ENCODE results near the gene BCL7A.

Gene BCL7A

DNA sequence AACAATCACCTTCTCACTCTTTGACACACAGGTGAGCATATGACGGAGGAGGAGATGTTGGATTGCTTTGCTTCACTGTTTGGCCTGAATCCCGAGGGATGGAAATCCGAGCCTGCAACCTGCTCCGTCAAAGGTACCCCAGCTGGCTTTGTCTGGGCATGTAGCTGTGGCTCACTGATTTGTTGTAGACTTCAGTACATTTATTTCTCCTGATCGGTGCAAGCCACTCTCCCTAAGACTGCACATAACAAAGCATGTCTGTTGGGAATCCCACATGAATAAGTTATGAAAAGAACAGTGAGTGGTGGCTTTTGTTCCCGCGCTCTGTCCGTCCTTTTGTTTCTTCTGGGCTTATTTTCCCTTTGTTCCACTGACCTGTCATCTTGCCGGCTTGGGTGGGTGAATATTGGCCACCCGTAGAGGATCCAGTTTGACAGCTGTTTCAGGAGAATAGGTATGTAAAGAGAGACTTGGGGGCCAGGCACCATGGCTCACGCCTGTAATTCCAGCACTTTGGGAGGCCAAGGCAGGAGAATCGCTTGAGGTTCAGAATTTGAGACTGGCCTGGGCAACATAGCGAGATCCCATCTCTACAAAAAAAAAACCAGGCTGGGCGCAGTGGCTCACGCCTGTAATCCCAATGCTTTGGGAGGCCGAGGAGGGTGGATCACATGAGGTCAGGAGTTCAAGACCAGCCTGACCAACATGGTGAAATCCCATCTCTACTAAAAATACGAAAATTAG, 20.0 kb upstream of the BCL7A start:
- no peak for DNase-seq (ENCODE audit: low spot score)

DNA sequence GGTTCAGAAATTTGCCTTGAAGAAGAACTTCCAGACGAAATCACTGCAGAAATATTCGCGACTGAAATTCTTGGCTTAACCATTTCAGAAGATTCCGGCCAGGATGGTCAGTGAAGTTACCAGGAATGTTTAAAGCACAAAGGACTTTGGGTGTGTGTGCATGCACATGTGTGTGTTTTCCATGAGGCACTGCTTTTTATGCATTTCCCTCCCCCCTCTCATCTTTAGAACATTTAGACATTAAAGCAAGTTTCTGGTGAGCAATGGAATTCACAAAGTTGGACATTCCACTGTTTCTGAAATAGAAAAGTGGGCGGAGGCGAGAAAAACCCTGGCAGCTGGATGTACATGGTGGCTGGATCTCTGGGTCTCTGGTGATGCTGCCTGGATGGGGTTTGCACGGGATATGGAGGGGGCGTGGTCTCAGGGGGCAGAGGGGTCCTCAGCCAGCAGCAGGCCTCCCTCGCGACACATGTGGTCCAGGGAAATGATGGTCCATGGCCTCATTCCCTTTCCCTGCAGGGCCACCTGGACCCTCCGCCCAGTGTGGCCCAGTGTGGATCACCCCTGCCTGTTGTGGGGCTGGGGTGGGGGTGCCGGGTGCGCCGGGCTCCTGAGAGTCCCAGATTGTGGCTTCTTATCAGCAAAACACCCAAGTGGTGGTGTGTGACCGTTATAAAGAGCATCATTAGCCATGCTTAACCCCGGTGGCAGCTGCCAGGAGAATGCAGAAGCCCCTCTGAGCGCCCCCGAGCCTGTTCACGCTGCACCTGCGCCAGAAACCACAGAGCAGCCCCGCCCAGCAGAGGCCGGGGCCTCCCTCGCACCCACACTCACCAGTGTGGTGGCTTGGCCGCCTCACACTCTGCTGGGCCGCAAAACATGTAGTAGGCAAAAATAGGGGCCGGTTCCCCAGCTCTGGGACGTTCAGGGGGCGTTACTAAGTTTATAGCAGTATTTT, 17.8 kb upstream of the BCL7A start:
- no peak for DNase-seq (ENCODE audit: low spot score)

DNA sequence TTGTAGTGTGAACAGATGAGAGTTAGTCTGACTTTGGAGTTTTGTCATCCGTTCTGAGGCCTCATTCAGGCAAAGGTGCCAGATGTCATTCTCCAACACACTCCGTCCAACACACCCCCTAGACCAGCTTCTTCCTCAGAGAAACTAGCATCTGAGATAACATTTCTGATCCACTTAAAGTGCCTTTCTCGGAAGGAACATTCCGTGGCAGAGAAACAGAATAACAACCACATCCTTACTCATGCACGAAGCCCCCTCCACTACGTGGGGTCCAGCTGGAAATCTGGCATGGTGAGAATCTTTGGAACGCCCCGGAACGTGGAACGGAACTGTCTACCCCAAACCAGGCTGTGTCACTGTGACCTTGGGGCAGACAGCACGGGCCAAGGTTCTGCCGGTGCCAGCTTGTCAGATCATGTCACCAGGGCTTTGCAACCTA, 17.0 kb upstream of the BCL7A start:
- no peak for DNase-seq (ENCODE audit: low spot score)

DNA sequence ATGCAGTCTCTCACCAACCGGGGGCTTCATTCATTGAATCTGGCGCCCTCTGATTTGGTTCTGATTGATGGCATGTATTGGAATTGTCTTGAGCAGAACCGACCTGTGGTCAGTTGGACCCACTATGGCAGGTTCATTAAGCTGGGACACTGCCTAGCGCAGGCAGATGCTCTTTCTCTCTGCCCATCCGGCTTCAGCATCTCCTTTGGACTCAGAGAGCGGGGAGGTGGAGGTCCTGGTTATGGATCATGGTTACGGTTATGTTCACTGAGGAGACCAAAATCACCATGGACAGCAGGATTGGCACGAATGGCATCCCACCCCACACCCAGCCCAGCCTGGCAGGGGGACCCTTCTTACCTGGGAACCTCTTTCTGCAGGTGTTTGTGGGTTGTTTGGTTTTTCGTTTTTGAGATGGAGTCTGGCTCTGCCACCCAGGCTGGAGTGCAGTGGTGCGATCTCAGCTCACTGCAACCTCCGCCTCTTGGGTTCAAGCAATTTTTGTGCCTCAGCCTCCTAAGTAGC, 16.4 kb upstream of the BCL7A start:
- DNase-seq (ENCODE audit: low spot score) = no peak

DNA sequence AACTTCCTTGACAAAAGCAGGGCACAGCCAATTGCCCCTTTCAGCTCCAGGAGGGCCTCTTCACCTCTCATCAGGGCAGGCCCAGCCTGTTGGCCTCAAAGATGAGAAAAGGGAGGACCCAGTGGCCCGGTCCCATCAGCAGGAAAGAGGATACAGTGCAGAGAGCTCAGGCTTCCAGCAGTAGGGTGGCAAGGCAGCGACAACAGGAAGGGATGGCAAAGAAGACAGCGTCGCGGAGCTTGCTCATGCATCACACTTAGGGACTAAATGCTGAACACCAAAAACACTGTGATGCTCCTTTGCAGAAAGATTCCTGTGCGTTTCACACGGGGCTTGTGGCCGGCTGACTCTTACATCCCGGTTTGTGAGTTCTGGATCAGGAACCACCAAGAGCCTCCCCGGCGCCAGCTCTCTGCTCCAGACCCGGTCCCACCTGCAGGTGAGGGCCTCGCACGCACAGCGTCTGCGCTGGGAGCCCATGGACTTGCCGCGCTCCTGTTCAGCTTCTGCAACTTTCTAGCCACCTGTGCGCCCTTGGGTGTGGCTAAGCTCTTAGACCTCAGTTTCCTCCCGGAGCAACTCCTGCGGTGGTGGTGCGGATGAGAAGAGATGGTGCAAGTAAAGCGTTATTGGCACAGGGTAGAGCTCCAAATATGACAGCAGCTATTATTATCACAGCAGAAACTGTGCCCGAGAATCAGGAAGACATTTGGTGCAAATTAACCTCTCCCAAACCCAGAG, 15.3 kb upstream of the BCL7A start:
- DNase-seq (ENCODE audit: low spot score) = no peak

DNA sequence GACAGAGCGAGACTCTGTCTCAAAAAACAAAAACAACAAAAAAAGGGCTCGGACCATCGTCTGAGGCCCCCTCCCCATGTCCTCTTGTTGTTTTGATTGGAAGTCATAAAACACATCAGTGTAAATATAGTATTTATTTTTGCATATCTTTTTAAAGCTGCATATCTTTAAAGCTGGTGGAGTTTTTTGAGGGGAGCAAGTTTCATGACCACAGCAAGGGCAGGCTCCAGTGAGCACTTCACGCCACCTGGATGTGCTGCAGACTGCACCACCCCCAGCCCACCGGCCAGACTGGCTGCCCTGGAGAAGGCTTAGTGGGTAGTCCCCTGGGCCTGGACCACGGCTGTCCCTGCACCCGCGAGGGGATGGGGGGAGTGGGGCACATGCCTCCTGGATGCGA, 11.9 kb upstream of the BCL7A start:
- DNase-seq (ENCODE audit: low spot score) = no peak

DNA sequence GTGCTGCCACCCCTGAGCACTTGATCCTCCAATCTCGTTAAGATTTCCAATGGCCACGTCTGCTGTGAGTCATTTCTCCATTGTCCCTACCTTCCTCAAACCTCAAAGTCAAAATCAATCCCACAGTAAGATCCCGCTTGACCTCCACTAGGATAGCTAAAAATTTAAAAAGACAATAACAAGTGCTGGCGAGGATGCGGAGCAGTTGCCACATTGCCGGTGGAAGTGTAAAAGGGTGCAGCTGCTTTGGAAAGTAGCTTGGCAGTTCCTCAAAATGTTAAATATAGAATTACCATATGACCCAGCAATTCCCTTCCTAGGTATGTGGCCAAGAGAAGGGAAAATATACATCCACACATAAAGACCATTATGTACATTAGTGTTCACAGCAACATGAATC, 9.5 kb upstream of the BCL7A start:
- DNase-seq (ENCODE audit: low spot score) = no peak

DNA sequence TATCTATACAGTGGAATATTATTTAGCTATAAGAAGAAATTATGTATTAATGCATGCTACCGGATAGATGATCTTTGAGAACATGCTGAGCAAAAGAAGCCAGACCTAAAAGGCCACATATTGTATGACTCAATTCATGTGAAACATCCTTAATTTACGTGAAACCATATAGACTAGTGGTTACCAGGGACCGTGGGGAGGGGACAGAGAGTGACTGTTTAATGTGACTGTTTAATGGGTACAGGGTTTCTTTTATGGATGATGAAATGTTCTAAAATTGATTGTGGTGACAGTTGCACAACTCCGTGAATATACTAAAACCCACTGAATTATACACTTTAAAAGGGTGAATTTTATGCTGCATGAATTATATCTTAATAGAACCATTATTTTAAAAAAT, 8.5 kb upstream of the BCL7A start:
- DNase-seq (ENCODE audit: low spot score) = no peak

DNA sequence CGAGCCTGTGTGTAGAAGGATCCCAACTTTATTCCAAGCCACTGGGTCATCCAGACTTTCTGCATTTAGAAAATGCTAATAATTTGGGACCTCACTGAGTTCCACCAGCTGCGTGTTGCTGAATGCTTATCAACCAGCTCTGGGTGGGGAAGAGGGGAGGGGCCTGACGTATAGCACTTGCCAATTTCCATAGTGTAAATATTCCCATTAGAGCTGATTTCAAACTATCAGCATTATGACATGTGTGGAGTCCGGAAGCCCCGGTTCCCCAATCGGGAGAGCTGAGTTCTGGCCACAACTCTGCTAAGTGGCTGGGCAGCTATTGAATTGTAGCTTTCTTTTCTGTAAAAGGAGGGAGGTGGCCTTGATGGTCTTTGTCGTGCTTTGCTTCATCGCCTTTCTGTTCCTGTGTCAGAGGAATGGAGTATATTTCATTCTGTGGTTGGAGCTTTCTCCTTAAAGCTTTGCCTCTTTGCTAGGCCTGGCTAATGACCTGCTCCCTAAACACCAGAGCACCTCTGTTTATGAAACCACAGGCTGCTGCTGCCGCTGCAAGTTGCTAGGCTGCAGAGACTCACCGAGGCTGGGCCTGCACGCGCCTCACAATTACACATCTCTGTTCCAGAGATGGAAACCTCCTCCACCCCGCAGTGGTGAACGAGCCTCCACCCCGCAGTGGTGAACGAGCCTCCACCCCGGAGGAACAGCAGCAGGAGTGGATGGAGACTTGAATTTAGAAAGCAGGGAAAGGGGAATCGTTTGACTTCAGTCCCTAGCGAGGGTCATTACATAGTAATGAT, 7.7 kb upstream of the BCL7A start:
- DNase-seq (ENCODE audit: low spot score) = no peak

DNA sequence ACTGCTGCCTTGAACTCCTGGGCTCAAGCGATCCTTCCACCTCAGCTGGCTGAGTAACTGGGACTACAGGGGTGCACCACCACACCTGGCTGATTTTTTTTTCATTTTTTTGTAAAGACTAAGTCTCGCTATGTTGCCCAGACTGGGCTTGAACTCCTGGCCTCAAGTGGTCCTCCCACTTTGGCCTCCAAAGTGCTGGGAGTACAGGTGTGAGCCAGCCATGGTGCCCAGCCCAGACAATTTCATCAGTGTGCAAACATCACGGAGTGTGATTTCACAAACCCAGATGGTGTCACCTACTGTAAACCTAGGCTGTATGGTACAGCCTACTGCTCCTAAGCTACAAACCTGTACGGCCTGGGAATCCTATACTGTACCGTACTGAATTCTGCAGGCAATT, 6.9 kb upstream of the BCL7A start:
- no peak for DNase-seq (ENCODE audit: low spot score)

DNA sequence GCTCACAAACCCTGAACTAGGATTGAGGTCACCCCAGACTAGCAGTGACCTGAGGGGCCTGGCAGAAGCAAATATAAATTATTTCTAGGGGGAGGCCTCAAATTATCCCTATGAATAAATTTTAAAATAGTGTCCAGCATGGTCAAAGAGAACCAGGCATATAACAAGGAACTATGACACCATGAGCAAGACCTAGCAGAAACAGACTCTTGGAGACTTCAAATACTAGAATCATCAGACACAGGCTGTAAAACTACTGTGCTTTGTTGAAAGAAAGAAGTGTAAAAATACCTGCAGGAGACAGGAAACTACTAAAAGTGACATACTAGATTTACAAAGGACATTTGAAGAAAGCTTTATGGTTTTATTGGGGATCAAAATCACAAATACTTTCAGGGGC, 3.2 kb upstream of the BCL7A start:
- no peak for DNase-seq (ENCODE audit: low spot score)

DNA sequence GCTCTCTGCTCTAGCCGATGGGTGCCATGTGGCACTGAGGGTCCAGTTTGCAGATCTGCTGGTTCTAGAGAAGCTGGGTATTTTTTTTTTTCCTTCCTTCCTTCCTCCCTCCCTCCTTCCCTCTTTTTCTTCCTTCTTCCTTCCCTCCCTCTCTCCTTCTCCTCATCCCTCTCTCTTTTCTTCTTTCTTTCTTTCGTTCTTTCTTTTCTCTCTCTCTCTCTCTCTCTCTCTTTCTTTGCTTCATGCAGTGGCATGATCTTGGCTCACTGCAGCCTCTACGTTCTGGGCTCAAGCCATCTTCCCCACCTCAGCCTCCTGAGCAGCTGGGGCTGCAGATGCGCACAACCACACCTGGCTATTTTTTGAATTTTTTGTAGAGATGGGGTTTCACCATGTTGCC, 2.7 kb upstream of the BCL7A start:
- DNase-seq (ENCODE audit: low spot score) = no peak

DNA sequence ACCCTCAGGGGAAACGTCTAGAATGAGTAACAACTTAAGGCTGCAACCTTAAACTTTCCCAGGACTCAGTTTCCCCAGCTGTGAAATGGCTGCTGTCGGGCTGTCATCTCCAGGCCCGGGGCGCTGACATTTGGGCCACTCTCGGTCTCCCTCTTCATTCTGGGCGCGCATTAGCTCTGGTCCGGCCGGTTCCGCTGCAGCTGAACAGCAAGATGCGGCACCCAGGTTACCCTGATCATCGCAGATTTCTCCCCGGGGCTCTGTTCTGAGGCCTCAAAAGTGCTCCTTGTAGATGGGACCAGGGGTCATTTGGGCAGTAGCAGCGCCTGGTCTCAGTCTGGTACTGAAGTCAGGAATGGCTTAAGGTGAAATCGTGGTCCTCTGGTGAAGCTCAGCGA, 890 bp upstream of the BCL7A start:
- DNase-seq (ENCODE audit: low spot score) = no peak

DNA sequence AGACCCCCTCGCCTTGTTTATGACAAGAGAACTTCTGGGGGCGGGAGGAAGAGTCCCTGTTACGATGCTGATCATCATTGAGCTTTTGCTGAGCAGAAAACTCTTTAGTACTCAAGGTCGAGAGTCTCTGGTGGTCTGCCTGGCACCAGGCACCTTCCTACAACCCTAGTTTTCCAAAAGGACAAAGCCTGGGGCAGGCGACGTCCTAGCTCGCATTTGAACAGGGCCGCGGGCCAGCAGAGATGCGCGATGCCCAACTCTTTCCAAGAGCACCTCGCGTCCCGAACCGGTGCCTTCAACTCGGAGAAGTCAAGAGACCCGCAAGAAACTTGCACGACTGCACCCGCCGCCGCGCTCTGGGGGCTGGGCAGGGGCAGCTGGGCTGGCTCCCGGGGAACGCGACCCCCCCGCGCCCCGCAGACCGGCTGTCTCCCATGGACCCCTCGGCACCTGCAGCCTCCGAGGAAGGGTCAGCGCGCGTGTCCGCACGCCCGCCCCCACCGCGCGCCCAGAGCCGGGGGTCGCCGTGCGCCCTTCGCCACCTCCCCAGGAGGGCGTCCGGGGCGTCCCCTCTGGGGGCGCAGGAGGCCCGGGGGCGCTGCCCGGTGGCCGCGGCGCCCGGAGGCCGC, 377 bp upstream of the BCL7A start:
- DNase-seq (ENCODE audit: low spot score) = peak; percentile 77

DNA sequence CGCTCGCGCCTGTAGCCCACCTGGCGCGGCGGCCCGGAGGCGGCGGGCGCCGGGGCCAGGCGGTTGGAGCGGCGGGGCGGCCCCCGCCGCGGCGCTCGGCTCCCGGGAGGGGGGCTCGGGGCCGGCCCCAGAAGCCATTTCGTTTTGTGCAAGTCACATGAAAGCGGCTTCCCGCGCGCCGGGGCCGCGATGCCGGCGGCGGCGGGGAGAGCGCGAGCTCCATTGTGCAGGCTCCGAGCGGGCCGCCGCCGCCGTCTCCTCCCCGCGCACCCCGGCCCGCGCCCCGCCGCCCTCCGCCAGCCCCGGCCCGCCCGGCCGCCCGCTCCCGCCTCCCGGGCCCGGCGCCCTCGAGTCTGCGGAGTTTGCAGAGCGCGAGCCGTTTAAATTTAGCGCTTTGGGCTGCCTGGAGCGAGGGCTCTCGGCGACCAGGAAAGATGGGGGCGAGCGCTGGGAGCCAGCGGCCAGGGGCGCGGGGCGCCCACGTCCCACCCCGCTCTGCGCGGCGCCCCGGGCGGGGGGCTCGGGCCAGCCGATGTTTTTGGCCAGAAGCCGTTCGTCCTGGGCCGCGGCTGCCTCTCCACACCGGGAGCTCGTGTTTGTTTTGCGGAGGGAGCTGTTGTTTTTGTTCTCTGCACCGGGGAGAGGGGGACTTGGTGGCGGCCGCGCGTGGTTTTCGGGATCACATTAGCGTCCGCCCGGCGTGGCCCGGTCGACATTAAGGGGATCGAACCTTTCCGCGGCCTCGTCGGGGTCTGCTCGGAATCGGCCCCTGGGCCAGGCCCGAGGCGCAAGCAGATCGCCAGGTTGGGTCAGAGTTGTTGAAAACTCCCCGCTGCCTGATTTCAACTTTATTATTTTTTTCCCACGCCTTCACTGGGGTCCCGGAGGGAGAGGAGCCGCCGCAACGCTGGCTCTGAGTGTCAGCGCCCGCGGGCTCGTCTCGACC, 982 bp downstream of the BCL7A start:
- DNase-seq (ENCODE audit: low spot score) = no peak

DNA sequence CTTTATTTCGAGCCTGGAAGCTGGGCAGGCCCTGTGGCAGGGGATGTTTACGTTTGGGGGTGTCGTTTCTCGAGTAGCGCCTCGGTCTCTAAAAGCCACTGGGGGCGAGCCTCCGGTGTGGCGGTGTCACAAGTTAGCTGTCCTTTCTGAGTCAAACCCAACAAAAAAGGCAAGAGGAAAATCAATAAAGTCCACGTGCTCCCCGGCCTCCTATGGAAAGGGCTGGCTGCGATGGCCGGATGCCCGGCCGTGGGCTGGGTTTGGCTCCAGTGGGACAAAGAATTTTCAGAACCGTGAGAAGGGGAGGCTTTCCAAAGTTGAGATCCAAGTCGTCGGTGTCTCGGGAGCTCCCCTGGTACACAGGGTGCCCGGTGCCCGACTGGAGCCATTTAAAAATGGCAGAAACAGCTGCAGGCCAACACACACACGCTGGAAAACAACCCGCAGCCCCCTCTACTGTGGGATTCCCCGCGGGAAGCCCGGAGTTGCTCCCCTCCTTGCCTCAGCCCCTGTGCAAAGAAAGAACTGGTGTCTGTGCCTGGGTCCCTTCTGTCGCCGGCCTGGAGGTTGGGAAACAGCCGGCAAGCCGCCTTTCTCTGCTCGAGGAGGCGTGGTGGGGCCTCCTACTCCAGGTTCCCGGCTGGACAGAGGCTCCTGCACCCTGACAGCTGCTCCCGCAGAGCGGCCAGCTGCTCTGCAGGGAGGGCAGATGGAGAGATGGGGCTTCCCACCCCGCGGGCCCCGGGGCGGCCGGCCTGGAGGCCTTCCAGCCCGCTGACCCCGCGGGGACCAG, 1.9 kb downstream of the BCL7A start:
- DNase-seq (ENCODE audit: low spot score) = peak; percentile 88

DNA sequence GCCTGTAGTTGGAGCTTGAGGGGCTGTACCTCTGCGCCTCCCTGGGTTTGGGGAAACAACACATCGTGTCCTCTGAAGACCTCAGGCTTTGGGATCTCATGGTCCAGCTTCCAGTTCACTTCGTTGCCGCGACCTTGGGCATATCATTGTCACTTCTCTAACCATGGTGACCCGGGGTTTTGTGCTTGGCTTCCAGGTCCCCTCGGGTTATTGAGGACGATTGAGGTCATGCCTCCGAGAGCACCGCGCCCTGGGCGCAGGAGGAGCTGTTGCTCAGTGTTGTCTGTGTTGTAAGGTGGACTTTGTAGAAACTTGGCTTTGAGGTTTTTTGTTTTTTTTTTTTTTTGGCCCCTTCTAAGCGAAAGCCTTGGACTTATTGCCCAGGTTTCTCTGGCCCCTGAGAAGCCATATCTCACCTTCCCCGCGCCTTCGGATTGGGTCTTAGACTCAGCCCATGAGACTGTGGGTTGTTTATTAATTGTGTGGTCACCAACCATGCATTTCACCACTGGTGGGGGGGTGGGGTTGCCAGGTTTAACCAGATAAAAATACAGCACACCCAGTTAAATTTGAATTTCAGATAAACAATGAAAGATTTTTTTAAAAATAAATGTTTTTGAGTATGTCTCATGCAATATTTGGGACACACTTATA, 2.6 kb downstream of the BCL7A start:
- DNase-seq (ENCODE audit: low spot score) = no peak

DNA sequence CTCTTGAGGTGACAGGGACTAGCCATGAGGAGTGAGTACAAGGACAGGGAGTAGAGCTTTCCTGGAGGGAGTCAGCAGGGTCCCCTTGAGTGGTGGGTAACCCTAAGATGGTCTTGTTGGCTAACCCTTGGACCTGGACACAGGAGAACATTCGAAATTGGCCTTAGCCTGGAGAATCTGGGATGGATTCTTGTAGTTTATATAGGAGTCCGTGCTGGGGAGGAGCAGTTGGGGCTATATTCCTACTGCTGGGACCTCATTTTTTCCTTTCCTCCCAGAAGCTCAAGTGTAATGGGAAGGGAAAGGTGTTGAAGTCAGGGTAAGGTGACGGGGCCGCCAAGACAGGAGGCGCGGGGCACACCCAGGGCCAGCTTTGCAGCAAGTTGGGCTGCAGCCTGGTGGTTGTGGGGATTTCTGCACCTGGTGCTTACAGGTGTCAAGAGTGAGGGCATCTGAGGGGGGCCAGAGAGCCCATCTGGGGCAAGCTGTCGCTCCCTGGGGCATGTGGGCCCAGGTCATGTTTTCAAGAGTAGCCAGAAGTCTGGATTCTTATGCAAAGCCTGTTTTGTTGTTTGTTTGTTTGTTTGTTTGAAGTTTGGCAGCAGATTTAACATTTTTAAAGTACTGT, 5.1 kb downstream of the BCL7A start:
- DNase-seq (ENCODE audit: low spot score) = no peak

All from left forelimb (tissue), 1 donor.